OCI-LY7 (cell line): ENCODE results near the gene DNAH17. TPM values are rescaled to one million over a fixed set of nuclear protein-coding genes. Genes with fewer than 3 reads are reported as not detected.

Source experiments
- BruUV-seq: library from RNA; stranded (reverse); fragments of 400-500 nt; replicated peaks from 2 replicates; lab custom pipeline; 2021; lab: Mats Ljungman, UMichigan
- CTCF ChIA-PET: fragments of 300-600 bp; sonication (Branson Sonifier 250); formaldehyde crosslinking; loops from one replicate; lab custom pipeline; 2022; ENCODE audit warnings: antibody characterized with exemption; ENCODE audit not compliant: unreplicated experiment; lab: Charles Lee
- POLR2A ChIA-PET: fragments of 300-600 bp; sonication (Branson Sonifier 250); formaldehyde crosslinking; loops from one replicate; lab custom pipeline; 2022; ENCODE audit warnings: antibody characterized with exemption; lab: Charles Lee
- DNase-seq: peaks from one replicate; pipeline ENCODE4 v3.0.0-alpha.2; 2015; ENCODE audit warnings: low spot score
- H2AFZ ChIP-seq: fragments of 200-600 bp; sonication (generic), shearing (Covaris generic); 2 replicates; pipeline ENCODE4 v1.6.1; 2014; ENCODE audit warnings: mild to moderate bottlenecking, antibody characterized with exemption, low read length, moderate library complexity
- H3K27ac ChIP-seq: fragments of 200-600 bp; sonication (generic); 2 replicates; pipeline ENCODE4 v1.5.1; 2014; ENCODE audit warnings: mixed run types, low read depth, mild to moderate bottlenecking, moderate library complexity, low read length, inconsistent platforms; ENCODE audit not compliant: poor library complexity, severe bottlenecking
- H3K36me3 ChIP-seq: fragments of 200-600 bp; sonication (generic); 2 replicates; pipeline ENCODE4 v1.6.1; 2014; ENCODE audit warnings: mild to moderate bottlenecking, antibody characterized with exemption, low read length, moderate library complexity, mixed read lengths; ENCODE audit not compliant: insufficient read depth
- H3K4me1 ChIP-seq: fragments of 200-600 bp; sonication (generic); 2 replicates; pipeline ENCODE4 v1.5.1; 2014; ENCODE audit warnings: mild to moderate bottlenecking, low read length; ENCODE audit not compliant: insufficient read depth, poor library complexity, severe bottlenecking
- H3K4me2 ChIP-seq: fragments of 200-600 bp; sonication (generic); 2 replicates; pipeline ENCODE4 v1.6.1; 2014; ENCODE audit warnings: mild to moderate bottlenecking, low read length
- H3K4me3 ChIP-seq: fragments of 200-600 bp; sonication (generic); 2 replicates; pipeline ENCODE4 v1.5.1; 2014; ENCODE audit warnings: mild to moderate bottlenecking, low read depth, low read length; ENCODE audit not compliant: poor library complexity, severe bottlenecking
- H3K79me2 ChIP-seq: fragments of 200-600 bp; sonication (generic); 2 replicates; pipeline ENCODE4 v1.6.1; 2016; ENCODE audit warnings: low read depth, mild to moderate bottlenecking, low read length, moderate library complexity, mixed read lengths; ENCODE audit not compliant: insufficient read depth
- H3K9me2 ChIP-seq: fragments of 200-600 bp; sonication (generic); 2 replicates; pipeline ENCODE4 v1.6.1; 2016; ENCODE audit warnings: mild to moderate bottlenecking, low read length, mixed read lengths; ENCODE audit not compliant: insufficient read depth
- H3K9me3 ChIP-seq: fragments of 200-600 bp; sonication (generic); 2 replicates; pipeline ENCODE4 v1.6.1; 2014; ENCODE audit warnings: mild to moderate bottlenecking, mixed run types, low read length, mixed read lengths
- H4K20me1 ChIP-seq: fragments of 200-600 bp; sonication (generic); 2 replicates; pipeline ENCODE4 v1.6.1; 2014; ENCODE audit warnings: mild to moderate bottlenecking, antibody characterized with exemption, low read length, moderate library complexity, mixed read lengths; ENCODE audit not compliant: insufficient read depth
- EZH2phosphoT487 ChIP-seq: fragments of 200-600 bp; sonication (generic); IDR thresholded peaks from 2 replicates; pipeline ENCODE4 v1.6.1; 2018; ENCODE audit warnings: low read depth, borderline replicate concordance, mild to moderate bottlenecking, mixed run types, antibody characterized with exemption, low read length, moderate library complexity, mixed read lengths
- intact Hi-C: fragments of 100-400 bp; cut with micrococcal nuclease; formaldehyde crosslinking; loops from one replicate; pipeline ENCODE4 v1.10.0; 2022; ENCODE audit not compliant: unreplicated experiment
- total RNA-seq, 2 experiments: library from RNA; depleted of rRNA in 1 of 2; stranded (reverse); fragments of >200 nt in 1 of 2; shearing (Covaris generic) in 1 of 2; gene quantifications; 2 replicates each; pipeline ENCODE4 v1.2.3, GENCODE V29; 2014 to 2022
- TF ChIP-seq, protein P1 (sequence below): fragments of 200-600 bp; sonication (generic); conservative IDR thresholded peaks from 2 replicates; pipeline ENCODE4 v1.5.1; 2014; ENCODE audit warnings: mild to moderate bottlenecking, antibody characterized with exemption, low read length, moderate library complexity, mixed read lengths

Gene DNAH17
- total RNA-seq, 2 experiments from 2014 or later, result 0.89 to 1.1 TPM

DNA sequence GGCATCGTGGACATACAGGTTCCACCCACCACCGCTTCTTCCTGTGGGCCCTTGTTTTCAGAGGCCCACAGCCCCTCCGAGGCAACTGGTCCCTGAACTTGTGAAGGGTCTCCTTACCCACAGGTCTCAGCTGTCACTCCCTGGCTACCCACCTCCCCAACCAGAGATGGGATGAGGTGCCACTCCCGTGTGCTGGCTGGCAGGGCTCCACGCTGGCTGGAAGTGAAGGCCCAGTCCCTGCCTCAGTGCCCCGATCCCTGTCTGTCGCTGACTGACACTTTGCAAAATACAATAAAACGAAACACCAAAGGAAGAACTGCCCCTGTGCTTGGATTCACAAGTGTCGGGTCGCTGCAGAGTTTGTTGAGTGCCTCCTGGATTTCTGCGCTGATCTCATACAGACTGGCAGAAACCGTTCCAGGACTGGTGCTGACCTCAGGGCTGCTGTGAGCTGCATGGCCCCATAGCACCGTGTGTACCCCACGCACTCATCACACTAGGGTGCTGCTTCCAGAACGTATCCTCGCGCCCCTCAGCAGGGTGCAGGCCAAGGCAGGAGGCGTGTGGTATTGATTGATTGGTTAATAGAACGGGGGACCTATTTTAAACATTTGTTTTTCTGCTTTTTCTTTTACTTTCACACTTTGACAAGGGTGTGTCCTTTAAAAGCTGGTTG lies 141.7 kb downstream of the DNAH17 start:
- intact Hi-C loops, result no loop called here
- BruUV-seq, result no TSS peak
- TF ChIP-seq, protein P1, sequence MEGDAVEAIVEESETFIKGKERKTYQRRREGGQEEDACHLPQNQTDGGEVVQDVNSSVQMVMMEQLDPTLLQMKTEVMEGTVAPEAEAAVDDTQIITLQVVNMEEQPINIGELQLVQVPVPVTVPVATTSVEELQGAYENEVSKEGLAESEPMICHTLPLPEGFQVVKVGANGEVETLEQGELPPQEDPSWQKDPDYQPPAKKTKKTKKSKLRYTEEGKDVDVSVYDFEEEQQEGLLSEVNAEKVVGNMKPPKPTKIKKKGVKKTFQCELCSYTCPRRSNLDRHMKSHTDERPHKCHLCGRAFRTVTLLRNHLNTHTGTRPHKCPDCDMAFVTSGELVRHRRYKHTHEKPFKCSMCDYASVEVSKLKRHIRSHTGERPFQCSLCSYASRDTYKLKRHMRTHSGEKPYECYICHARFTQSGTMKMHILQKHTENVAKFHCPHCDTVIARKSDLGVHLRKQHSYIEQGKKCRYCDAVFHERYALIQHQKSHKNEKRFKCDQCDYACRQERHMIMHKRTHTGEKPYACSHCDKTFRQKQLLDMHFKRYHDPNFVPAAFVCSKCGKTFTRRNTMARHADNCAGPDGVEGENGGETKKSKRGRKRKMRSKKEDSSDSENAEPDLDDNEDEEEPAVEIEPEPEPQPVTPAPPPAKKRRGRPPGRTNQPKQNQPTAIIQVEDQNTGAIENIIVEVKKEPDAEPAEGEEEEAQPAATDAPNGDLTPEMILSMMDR, result no peak
- no peak for TF ChIP-seq EZH2phosphoT487
- no peak overlapping the region for H3K4me2 ChIP-seq
- CTCF ChIA-PET, result no interaction called here
- no peak overlapping the region for H3K4me3 ChIP-seq
- DNase-seq, result no peak
- no peaks in the 10 kb centered on the region for H3K9me3 ChIP-seq
- no peaks in the 10 kb centered on the region for H3K79me2 ChIP-seq
- no peak overlapping the region for H2AFZ ChIP-seq
- no peaks in the 10 kb centered on the region for H3K9me2 ChIP-seq
- H3K36me3 ChIP-seq, result no peaks in the 10 kb centered on the region
- POLR2A ChIA-PET, result no interaction called here
- H3K27ac ChIP-seq, result no peak overlapping the region
- H4K20me1 ChIP-seq, result no peaks in the 10 kb centered on the region
- no peaks in the 10 kb centered on the region for H3K4me1 ChIP-seq

GRCh38 chr17:78434455-78435329 lies 142.5 kb downstream of the DNAH17 start:
- H3K4me3 ChIP-seq, result no peak overlapping the region
- H4K20me1 ChIP-seq, result no peaks in the 10 kb centered on the region
- BruUV-seq, result no TSS peak
- intact Hi-C loops, result no loop called here
- H3K79me2 ChIP-seq, result no peaks in the 10 kb centered on the region
- no peak overlapping the region for H3K27ac ChIP-seq
- no peak overlapping the region for H2AFZ ChIP-seq
- H3K36me3 ChIP-seq, result no peaks in the 10 kb centered on the region
- H3K4me2 ChIP-seq, result no peak overlapping the region
- POLR2A ChIA-PET, result interaction anchor here (0.7 kb wide), 1 partner anchor 177 kb away, joined by 3 read pairs; no protein-coding TSS in a partner anchor
- H3K9me2 ChIP-seq, result no peaks in the 10 kb centered on the region
- H3K4me1 ChIP-seq, result no peaks in the 10 kb centered on the region
- no peak for DNase-seq
- H3K9me3 ChIP-seq, result no peaks in the 10 kb centered on the region
- CTCF ChIA-PET, result interaction anchor here (0.6 kb wide), 1 partner anchor 14 kb away, joined by 4 read pairs; no protein-coding TSS in a partner anchor
- no peak for TF ChIP-seq EZH2phosphoT487
- TF ChIP-seq, protein P1, result no peak
